ENCODE measurements around the gene PTX4. TPM values are rescaled to one million over a fixed set of nuclear protein-coding genes. Genes with fewer than 3 reads are reported as not detected.

Gene PTX4
- total and polyA plus RNA-seq, 9 of the 15 experiments (the other 6 are each of a cell fraction or from before 2014, with no cell fraction given): 0.11 TPM; not detected in 8

DNA sequence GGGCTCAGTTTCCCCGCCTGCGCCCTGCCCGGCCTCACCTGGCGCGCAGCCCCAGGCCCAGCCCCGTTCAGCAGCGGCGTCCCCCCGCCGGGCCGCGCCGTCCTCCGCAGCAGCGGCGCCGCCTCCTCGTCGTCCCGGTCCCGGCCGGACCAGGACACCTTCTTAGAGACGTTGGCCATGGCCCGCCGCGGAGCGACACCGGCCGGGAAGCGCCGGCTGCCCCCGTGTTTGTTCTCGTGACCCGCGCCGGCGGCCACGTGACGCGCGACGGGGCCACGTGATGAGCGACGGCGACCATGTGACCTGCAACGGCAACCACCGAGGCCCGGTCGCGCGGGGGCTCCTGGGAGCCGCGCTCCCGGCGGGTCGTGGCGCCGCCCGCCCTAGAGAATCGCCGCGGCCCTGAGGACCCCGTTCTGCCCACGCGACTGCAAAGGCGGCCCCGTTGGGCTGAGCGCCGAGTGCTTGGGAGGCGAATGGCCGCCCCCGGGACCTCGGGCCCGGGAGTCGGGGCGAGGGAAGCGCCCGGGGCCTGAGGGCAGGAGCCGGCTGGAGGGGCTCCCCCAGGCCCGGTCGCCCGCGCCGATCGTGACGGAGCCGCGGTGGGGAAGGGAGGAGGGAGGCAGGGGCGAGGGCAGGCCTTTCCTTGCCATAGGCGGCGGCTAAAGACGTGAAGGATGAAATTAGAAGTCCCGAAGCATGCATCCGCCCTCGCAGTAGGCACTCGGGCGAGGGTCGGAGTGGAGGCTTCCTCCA is 13.8 kb downstream of the PTX4 start, which contains the start of gene CLCN7 (continued):
- TF ChIP-seq, protein P1, sequence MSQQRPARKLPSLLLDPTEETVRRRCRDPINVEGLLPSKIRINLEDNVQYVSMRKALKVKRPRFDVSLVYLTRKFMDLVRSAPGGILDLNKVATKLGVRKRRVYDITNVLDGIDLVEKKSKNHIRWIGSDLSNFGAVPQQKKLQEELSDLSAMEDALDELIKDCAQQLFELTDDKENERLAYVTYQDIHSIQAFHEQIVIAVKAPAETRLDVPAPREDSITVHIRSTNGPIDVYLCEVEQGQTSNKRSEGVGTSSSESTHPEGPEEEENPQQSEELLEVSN (IDR thresholded peaks at IDR 0.05; ENCODE audit: borderline replicate concordance in 1 of 2, extremely low read depth in 1 of 2, insufficient read depth in 1 of 2, insufficient read length in 1 of 2, low read depth in 1 of 2, low read length in 1 of 2, poor library complexity in 1 of 2, severe bottlenecking in 1 of 2): peak; percentile 94 to 97
- TF ChIP-seq NFRKB (IDR thresholded peaks at IDR 0.05; ENCODE audit: low read depth) (peak; percentile 10; the same call in 1 of the 2 replicates), CREB1 (IDR thresholded peaks at IDR 0.05) (peak; percentile 28; the same call in 1 of the 2 replicates), CREB1 (CRISPR knock-in tag; IDR thresholded peaks at IDR 0.05) (peak; percentile 76), ZNF124 (CRISPR knock-in tag; IDR thresholded peaks at IDR 0.05) (peak; percentile 58; the same call in 1 of the 2 replicates), SAP30 (IDR thresholded peaks at IDR 0.05; ENCODE audit: borderline replicate concordance, insufficient read depth, low read depth, low read length, poor library complexity, severe bottlenecking) (peak; percentile 90), SMARCE1 (IDR thresholded peaks at IDR 0.05) (no peak), CXXC5 (CRISPR knock-in tag; IDR thresholded peaks at IDR 0.05) (peak; percentile 99), ZNF589 (CRISPR knock-in tag; IDR thresholded peaks at IDR 0.05; ENCODE audit: low read depth) (peak; percentile 40; the same call in 1 of the 2 replicates), ZZZ3 (IDR thresholded peaks at IDR 0.05) (no peak)
- TF ChIP-seq, protein P2, sequence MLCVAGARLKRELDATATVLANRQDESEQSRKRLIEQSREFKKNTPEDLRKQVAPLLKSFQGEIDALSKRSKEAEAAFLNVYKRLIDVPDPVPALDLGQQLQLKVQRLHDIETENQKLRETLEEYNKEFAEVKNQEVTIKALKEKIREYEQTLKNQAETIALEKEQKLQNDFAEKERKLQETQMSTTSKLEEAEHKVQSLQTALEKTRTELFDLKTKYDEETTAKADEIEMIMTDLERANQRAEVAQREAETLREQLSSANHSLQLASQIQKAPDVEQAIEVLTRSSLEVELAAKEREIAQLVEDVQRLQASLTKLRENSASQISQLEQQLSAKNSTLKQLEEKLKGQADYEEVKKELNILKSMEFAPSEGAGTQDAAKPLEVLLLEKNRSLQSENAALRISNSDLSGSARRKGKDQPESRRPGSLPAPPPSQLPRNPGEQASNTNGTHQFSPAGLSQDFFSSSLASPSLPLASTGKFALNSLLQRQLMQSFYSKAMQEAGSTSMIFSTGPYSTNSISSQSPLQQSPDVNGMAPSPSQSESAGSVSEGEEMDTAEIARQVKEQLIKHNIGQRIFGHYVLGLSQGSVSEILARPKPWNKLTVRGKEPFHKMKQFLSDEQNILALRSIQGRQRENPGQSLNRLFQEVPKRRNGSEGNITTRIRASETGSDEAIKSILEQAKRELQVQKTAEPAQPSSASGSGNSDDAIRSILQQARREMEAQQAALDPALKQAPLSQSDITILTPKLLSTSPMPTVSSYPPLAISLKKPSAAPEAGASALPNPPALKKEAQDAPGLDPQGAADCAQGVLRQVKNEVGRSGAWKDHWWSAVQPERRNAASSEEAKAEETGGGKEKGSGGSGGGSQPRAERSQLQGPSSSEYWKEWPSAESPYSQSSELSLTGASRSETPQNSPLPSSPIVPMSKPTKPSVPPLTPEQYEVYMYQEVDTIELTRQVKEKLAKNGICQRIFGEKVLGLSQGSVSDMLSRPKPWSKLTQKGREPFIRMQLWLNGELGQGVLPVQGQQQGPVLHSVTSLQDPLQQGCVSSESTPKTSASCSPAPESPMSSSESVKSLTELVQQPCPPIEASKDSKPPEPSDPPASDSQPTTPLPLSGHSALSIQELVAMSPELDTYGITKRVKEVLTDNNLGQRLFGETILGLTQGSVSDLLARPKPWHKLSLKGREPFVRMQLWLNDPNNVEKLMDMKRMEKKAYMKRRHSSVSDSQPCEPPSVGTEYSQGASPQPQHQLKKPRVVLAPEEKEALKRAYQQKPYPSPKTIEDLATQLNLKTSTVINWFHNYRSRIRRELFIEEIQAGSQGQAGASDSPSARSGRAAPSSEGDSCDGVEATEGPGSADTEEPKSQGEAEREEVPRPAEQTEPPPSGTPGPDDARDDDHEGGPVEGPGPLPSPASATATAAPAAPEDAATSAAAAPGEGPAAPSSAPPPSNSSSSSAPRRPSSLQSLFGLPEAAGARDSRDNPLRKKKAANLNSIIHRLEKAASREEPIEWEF (CRISPR knock-in tag; IDR thresholded peaks at IDR 0.05): no peak
- TF ChIP-seq, protein P3, sequence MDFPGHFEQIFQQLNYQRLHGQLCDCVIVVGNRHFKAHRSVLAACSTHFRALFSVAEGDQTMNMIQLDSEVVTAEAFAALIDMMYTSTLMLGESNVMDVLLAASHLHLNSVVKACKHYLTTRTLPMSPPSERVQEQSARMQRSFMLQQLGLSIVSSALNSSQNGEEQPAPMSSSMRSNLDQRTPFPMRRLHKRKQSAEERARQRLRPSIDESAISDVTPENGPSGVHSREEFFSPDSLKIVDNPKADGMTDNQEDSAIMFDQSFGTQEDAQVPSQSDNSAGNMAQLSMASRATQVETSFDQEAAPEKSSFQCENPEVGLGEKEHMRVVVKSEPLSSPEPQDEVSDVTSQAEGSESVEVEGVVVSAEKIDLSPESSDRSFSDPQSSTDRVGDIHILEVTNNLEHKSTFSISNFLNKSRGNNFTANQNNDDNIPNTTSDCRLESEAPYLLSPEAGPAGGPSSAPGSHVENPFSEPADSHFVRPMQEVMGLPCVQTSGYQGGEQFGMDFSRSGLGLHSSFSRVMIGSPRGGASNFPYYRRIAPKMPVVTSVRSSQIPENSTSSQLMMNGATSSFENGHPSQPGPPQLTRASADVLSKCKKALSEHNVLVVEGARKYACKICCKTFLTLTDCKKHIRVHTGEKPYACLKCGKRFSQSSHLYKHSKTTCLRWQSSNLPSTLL (IDR thresholded peaks at IDR 0.05): no peak
- TF ChIP-seq, protein P4, sequence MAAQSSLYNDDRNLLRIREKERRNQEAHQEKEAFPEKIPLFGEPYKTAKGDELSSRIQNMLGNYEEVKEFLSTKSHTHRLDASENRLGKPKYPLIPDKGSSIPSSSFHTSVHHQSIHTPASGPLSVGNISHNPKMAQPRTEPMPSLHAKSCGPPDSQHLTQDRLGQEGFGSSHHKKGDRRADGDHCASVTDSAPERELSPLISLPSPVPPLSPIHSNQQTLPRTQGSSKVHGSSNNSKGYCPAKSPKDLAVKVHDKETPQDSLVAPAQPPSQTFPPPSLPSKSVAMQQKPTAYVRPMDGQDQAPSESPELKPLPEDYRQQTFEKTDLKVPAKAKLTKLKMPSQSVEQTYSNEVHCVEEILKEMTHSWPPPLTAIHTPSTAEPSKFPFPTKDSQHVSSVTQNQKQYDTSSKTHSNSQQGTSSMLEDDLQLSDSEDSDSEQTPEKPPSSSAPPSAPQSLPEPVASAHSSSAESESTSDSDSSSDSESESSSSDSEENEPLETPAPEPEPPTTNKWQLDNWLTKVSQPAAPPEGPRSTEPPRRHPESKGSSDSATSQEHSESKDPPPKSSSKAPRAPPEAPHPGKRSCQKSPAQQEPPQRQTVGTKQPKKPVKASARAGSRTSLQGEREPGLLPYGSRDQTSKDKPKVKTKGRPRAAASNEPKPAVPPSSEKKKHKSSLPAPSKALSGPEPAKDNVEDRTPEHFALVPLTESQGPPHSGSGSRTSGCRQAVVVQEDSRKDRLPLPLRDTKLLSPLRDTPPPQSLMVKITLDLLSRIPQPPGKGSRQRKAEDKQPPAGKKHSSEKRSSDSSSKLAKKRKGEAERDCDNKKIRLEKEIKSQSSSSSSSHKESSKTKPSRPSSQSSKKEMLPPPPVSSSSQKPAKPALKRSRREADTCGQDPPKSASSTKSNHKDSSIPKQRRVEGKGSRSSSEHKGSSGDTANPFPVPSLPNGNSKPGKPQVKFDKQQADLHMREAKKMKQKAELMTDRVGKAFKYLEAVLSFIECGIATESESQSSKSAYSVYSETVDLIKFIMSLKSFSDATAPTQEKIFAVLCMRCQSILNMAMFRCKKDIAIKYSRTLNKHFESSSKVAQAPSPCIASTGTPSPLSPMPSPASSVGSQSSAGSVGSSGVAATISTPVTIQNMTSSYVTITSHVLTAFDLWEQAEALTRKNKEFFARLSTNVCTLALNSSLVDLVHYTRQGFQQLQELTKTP (IDR thresholded peaks at IDR 0.05; ENCODE audit: low read depth in 1 of 2, partially characterized antibody in 2 of 2): no peak
